ENCODE data around the gene HMGCS1. TPM values are rescaled to one million over a fixed set of nuclear protein-coding genes. Genes with fewer than 3 reads are reported as not detected.

HMGCS1 gene
- total and polyA plus RNA-seq, 9 of the 15 experiments (the other 6 are each of a cell fraction or from before 2014, with no cell fraction given), result 43.7 to 337 (median 111) TPM

GRCh38 chr5:43313035-43313853 is at the start of gene HMGCS1 (continued):
- TF ChIP-seq KDM5B (IDR thresholded peaks at IDR 0.05; ENCODE audit: insufficient replicate concordance, low read depth, low read length), result peak; percentile 97
- no peak for TF ChIP-seq BRF1 (IDR thresholded peaks at IDR 0.05; ENCODE audit: borderline replicate concordance, extremely low read depth, insufficient read length)
- no peak for TF ChIP-seq E4F1 (CRISPR knock-in tag; IDR thresholded peaks at IDR 0.05; ENCODE audit: borderline replicate concordance)
- TF ChIP-seq HNRNPUL1 (IDR thresholded peaks at IDR 0.05; ENCODE audit: low read length), result no peak
- no peak for TF ChIP-seq RERE (CRISPR knock-in tag; IDR thresholded peaks at IDR 0.05; ENCODE audit: borderline replicate concordance)
- TF ChIP-seq HCFC1 (IDR thresholded peaks at IDR 0.05; ENCODE audit: low read depth, low read length), result peak; percentile 45; the same call in 1 of the 2 replicates
- TF ChIP-seq TFE3 (CRISPR knock-in tag; IDR thresholded peaks at IDR 0.05), result peak; percentile 3; the same call in 1 of the 2 replicates
- peak; percentile 94; the same call in 1 of the 2 replicates for TF ChIP-seq RBM14 (IDR thresholded peaks at IDR 0.05; ENCODE audit: borderline replicate concordance, insufficient read depth, low read depth, low read length)
- TF ChIP-seq MAFK (IDR thresholded peaks at IDR 0.05; ENCODE audit: low read length), result peak; percentile 14; the same call in 1 of the 2 replicates
- no peak for TF ChIP-seq ATF1 (CRISPR knock-in tag; IDR thresholded peaks at IDR 0.05)
- TF ChIP-seq ATF1 (tag; IDR thresholded peaks at IDR 0.05), result peak; percentile 98
- TF ChIP-seq ZSCAN29 (IDR thresholded peaks at IDR 0.05), result 0 out of 2 replicates have a peak, but pooled peaks have one; percentile 47
- TF ChIP-seq MBD2 (IDR thresholded peaks at IDR 0.05; ENCODE audit: borderline replicate concordance, low read depth), result peak; percentile 94
- TF ChIP-seq KLF13 (tag; IDR thresholded peaks at IDR 0.05; ENCODE audit: borderline replicate concordance, low read depth), result peak; percentile 49; the same call in 1 of the 2 replicates
- peak in 1 of 2 experiments; percentile 18; a peak in 2 of 4 replicates for TF ChIP-seq RAD21 (CRISPR knock-in tag; conservative IDR thresholded peaks at IDR 0.05 in 1 of 2, IDR thresholded peaks at IDR 0.05 in 1 of 2)
